Measurements from ENCODE around the gene FOLR1.

DNA sequence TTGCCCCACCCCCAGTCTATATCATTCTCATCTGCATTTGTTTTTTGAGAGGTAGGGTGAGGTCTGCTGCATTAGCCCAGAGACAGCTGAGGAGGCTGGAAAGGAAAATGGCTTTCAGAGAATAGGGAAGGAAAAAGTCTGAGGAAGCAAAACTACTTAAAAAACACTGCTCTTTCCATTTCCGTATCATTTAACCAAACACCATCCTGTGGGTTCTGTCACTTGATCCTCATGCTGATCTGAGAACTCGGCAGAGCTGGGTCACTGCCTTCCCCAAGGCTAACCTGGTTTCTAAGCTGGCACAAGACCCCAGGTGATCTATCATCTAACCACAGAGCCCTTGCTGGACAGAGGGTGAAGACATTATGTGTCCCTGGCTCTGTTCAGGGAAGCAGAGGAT is 25.9 kb downstream of the FOLR1 start:
- TF ChIP-seq CTCF (conservative IDR thresholded peaks at IDR 0.05 in 1 of 2, IDR thresholded peaks at IDR 0.05 in 1 of 2; ENCODE audit: extremely low read depth in 1 of 2, insufficient read depth in 1 of 2, low read depth in 1 of 2, low read length in 2 of 2): no peak
- TF ChIP-seq EZH2 (IDR thresholded peaks at IDR 0.05; ENCODE audit: borderline replicate concordance, low read length): no peak
